GM18907 (cell line): Measurements from ENCODE around the gene CHST12.
"Not testable (repeated sequence)": the region's sequence is repeated elsewhere in the genome, so short reads cannot be mapped to it uniquely, and the experiment has no call there.

Experiments used
- ATAC-seq: cut with Tn5 transposase; IDR thresholded peaks from one replicate; pipeline ENCODE4 v1.9.1; 2021; ENCODE audit warnings: mild to moderate bottlenecking, moderate library complexity; ENCODE audit not compliant: unreplicated experiment

CHST12 gene

GRCh38 chr7:2453849-2454248, 50.4 kb downstream of the CHST12 start:
- not testable (repeated sequence) for ATAC-seq

GRCh38 chr7:2459674-2460073, 56.3 kb downstream of the CHST12 start:
- ATAC-seq: no peak

- no peak for ATAC-seq
Measured at GRCh38 chr7:2460188-2460587, 56.8 kb downstream of the CHST12 start.

- ATAC-seq: no peak
Measured at GRCh38 chr7:2460641-2461040, 57.2 kb downstream of the CHST12 start.

GRCh38 chr7:2461268-2462026, 58.0 kb downstream of the CHST12 start:
- no peak for ATAC-seq

GRCh38 chr7:2462731-2463130, 59.3 kb downstream of the CHST12 start:
- no peak for ATAC-seq

- no peak for ATAC-seq
Measured at GRCh38 chr7:2465928-2466327, 62.5 kb downstream of the CHST12 start.

- no peak for ATAC-seq
Measured at GRCh38 chr7:2466675-2467074, 63.3 kb downstream of the CHST12 start.

GRCh38 chr7:2468227-2468626, 64.8 kb downstream of the CHST12 start:
- no peak for ATAC-seq

- not testable (repeated sequence) for ATAC-seq
Measured at GRCh38 chr7:2469460-2470203, 66.2 kb downstream of the CHST12 start.

- no peak for ATAC-seq
Measured at GRCh38 chr7:2470204-2471021, 67.0 kb downstream of the CHST12 start.

GRCh38 chr7:2471022-2471329, 67.6 kb downstream of the CHST12 start:
- no peak for ATAC-seq

- no peak for ATAC-seq
Measured at GRCh38 chr7:2471396-2471795, 68.0 kb downstream of the CHST12 start.

GRCh38 chr7:2472739-2473138, 69.3 kb downstream of the CHST12 start:
- no peak for ATAC-seq

- ATAC-seq: no peak
Measured at GRCh38 chr7:2473496-2474180, 70.2 kb downstream of the CHST12 start.

- no peak for ATAC-seq
Measured at GRCh38 chr7:2474224-2474623, 70.8 kb downstream of the CHST12 start.

- no peak for ATAC-seq
Measured at GRCh38 chr7:2474813-2475677, 71.6 kb downstream of the CHST12 start.

GRCh38 chr7:2475678-2476015, 72.2 kb downstream of the CHST12 start:
- ATAC-seq: no peak

- ATAC-seq: no peak
Measured at GRCh38 chr7:2476298-2476697, 72.9 kb downstream of the CHST12 start, which contains the start of gene GRIFIN. Gene GRIFIN, minus strand, starts transcription at chr7:2476398. Its CDS starts 15 bp downstream, at chr7:2476383.

- no peak for ATAC-seq
Measured at GRCh38 chr7:2476776-2477446, 73.5 kb downstream of the CHST12 start.
